ENCODE results near the gene NES.
A peak's percentile ranks its signal among the peaks of the same experiment; 100 is the strongest.
"Not testable (repeated sequence)": the region's sequence is repeated elsewhere in the genome, so short reads cannot be mapped to it uniquely, and the experiment has no call there.

The NES gene

DNA sequence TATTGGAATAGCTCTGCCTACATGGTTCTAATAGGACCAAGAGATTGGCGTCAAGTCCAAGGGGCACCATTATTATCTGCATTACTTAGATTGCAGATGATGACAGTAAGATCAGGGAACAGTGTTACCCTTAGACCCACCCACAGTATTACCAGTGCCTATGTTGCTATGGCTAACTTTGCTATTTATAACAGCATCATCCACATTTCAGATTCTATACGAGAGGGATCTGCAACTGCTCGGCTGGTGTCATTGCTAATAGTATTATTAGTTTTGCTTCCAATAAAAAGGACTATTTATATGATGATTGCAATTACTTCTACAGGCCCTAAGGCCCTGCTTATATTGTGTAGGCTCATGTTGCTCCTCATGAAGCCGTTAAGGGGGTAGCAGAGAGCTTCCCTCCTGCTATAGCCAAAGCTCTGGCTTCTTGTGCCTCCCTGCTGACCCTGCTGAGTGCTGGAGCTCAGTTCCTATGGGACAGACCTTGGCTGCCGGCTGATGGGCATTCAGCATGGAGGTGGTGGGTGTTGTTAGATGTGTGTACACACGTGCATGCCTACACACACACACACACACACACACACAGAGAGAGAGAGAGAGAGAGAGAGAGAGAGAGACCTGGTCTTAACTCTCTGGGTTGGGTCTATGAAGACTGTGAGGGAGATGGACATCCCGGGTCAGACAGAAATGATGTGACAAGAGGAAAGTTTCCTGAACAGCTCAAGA is 34.0 kb downstream of the NES start:
- no peak for DNase-seq

DNA sequence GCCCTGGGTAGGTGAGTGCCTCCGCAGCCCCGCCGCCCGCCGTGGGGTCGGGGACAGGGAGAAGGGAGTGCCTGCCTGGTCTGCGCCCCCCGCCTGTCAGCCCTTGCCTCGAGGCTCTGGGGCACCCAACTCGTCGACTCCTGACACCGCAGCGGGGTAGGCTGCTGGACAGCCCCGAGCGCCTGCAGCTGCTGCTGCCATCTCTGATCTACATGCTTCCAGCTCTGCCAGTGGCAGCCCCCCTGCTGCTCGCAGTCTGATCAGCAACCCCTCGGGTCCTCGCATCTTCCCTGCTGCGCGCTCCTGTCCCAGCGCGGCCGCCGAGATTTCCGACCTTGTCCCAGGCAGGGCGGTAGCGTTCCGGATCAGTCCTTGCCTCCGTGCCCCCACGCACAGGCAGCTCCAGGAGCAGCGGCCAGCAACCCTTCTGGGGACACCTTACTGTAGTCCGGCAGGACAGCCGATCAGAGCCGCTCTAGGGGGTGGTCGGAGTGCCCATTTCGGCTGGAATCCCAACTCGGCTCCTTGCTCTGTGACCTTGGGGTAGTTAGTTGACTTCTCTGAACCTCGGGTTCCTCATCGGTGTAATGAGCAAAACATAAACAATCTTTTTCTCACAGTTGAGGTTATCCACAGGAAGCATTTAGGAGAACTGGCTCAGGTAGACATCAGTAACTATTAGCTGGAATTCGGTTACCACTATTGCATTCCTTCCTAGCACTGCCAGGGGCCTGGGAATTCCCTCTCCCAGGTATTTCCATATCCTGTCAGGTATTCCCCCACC is 34.8 kb downstream of the NES start:
- no peak for DNase-seq

DNA sequence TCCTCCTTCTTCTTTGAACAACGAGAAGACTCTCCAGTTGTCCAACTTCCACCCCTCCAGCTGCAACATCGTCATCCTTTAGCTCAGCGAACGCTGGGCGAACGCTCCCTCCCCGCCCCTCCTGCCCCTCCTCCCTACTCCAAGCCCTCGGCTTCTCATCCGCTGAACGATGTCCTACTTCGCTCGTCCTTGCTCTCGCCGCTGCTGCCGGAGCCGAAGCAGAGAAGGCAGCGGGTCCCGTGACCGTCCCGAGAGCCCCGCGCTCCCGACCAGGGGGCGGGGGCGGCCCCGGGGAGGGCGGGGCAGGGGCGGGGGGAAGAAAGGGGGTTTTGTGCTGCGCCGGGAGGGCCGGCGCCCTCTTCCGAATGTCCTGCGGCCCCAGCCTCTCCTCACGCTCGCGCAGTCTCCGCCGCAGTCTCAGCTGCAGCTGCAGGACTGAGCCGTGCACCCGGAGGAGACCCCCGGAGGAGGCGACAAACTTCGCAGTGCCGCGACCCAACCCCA is 35.4 kb downstream of the NES start, which contains the start of gene BCAN:
TSS of gene BCAN (plus strand) at position 357 of the 504 bp plus-strand sequence. CDS start 3,938 bp downstream, outside the sequence.
- peak; percentile 30 to 36 for DNase-seq

DNA sequence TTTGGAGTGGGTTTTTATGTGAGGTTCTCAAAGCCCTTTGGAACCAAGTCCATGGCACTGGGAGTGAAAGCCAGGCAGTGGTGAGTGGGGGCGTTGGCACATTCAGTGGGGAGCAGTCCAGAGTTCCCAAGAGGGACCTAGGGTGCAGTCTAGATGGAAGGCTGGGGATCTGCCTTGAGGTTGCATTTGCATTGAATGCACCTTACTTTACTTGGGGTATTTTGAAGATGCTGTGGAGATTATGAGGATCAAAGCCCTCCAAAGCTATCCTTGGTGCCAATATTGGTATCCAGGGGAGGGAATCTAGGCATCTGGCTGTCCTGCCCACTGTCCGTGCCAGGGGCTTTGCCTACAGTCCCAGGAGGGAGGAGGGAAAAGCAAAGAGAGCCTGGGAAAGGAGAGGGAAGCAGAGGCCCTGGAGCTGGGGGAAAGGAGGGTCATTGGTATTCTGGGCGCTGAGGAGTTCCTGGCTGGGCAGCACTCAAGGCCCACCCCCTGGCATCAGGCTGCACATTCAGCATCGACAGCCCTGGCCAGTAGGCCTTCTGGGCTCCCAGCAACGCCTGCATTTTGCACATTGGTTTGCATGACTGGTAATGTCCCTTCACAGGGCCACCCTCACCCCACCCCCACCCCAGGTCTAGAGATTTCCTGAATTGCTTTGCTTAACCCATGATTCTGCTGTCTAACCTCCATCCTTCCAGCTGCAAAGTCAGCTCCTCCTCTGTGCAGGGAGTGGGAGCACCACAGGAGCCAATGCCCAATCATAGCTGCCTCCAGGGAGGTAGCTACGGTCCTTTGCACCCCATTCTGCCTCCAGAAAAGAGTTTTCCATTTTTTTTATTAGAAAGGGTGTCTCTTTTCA is 36.1 kb downstream of the NES start:
- no peak for DNase-seq

DNA sequence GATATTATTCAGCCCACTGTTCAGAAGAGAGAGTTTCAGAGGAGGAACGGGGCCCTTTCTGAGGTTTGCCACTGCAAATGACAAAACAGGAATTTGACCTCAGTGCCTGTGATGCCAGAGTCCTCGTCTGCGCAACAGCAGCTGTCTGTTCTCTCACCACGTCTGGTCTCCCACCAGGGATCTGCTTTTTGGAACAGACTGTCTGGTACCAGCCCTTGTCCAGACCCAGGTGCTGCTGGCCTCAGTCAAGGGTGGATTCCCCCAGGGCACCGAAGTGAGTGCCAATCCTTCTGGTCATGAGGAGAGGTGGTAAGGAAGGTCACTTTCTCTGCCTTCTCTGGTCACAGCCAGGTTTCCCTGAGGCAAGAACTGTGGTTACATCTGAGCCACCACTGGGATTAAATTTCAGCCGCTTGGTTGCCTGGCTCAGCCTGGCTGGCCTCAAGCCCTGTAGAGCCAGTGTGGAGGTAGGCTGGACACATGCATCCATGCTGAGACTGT is 37.6 kb downstream of the NES start:
- no peak for DNase-seq

DNA sequence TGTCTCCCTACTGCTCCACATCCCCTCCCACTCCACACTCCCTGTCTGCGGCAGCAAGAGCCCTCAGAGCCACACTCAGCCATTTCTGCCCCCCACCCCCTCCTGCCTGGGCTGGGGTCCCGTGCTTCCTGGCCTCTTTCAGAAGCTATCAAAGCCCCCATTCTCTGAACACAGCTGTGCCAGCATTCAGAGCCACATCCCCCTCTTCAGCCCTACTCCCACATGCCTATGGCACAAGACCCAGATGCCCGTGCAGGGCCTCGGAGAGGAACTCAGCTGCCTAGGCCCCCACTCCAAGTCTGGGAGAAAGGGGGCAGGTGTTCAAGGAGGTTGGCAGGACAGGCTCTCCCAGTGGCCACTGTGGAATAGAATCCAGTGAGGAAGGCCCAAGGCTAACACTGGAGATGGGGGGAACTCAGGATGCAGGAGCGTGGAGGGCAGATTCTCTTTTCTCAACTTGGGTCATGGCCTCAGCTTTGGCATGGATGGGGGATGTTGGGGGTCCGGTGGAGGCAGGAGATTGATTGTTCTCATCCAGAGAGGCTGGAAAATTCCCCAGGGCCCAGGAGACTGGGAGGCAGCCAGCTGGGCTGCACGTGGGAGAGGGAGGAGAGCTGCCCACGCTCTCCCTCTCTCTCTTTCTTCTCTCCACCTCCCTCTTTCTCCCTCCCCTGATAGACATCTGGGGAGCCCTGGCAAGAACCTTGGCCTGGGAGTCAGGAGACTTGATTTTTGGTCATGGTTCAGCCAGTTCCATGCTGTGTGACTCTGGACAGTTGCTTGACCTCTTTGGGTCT is 38.8 kb downstream of the NES start:
- DNase-seq = no peak

DNA sequence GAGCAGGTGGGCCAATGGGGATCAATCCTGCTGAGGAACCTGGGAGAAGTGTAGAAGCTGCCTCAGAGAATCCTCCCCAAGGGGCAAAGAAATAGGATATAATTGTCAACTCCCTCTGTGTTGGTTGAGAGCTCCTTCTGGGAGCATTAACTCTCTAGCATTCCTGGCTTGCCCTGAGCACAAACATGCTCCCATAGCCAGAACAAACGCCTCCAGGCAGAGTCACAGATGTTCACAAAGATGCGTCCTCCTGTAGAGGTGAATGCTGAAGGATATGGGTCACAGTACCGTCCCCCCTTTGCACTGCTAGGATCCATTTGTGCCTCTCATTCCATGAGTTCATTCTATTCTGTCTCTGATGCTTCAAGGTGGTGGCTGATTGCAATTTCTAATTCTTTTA is 44.9 kb downstream of the NES start:
- no peak for DNase-seq

DNA sequence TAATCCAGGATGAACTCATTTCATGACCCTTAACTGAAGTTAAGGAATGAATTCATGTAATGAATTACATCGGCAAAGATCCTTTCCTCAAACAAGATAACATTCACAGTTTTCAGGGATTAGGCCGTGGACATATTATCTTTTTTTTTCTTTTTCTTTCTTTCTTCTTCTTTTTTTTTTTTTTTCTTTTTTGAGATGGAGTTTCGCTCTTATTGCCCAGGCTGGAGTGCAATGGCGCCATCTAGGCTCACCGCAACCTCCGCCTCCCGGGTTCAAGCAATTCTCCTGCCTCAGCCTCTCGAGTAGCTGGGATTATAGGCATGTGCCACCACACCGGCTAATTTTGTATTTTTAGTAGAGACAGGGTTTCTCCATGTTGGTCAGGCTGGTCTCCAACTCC is 46.1 kb downstream of the NES start:
- not testable (repeated sequence) for DNase-seq

DNA sequence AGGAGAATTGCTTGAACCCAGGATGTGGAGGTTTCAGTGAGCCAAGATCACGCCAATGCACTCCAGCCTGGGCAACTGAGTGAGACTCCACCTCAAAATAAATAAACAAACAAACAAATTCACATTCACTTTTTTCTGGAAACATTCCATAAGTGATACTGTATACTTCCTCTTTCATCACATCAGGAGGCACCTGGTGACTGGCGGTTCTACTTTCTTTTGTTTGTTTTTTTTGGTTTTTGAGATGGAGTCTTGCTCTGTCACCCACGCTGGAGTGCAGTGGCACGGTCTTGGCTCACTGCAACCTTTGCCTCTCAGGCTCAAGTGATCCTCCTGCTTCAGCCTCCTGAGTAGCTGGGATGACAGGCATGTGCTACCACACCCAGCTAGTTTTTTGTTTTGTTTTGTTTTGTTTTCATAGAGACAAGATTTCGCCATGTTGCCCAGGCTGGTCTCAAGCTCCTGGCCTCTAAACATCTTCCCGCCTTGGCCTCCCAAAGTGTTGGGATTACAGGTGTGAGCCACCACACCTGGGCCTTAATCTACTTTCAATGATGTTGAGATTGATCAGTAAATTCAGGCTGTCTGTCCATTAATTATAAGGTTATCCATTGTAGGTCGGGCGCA is 47.3 kb downstream of the NES start:
- no peak for DNase-seq

DNA sequence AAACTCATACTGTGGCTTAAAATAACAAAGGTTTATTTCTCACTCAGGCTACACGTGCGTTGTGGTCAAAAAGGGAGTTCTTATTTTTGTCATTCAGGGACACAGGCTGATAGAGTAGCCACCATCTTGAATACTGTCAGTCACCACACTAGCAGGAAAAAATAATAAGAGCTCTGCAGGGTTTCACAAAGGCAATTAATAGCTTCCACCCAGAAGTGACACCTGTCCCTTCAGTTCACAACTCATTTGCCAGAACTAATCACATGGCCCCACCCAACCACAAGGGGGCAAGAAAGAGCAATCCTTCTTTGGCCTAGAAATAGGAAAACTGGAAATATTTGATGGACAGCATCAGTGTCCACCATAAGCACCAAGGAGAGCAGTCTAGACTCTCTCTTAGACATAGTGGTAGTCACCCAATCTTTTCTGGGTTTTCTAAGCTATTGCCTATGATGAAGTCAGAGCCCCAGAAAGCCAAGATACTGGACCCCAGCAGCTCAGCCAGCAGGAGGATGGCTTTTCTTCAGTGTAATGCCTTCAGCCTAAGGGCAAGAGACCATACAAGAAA is 49.8 kb downstream of the NES start:
- DNase-seq = peak; percentile 47 to 52

DNA sequence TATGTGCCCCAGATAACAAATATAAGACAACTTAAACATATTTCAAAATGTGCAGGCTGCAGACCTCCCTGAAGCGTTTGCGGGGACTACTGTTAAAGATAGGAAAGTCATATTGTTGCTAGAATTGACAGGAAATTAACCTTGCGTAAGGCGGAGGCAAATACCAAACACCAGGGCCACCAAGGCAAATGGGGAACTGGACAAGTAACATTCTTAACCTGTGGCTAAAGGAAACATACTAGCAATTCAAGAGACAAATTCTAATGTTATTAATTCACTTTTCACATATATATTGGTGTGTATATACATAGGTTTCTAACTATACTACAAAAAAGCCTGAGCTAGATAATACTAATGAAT is 51.1 kb downstream of the NES start:
- no peak for DNase-seq

DNA sequence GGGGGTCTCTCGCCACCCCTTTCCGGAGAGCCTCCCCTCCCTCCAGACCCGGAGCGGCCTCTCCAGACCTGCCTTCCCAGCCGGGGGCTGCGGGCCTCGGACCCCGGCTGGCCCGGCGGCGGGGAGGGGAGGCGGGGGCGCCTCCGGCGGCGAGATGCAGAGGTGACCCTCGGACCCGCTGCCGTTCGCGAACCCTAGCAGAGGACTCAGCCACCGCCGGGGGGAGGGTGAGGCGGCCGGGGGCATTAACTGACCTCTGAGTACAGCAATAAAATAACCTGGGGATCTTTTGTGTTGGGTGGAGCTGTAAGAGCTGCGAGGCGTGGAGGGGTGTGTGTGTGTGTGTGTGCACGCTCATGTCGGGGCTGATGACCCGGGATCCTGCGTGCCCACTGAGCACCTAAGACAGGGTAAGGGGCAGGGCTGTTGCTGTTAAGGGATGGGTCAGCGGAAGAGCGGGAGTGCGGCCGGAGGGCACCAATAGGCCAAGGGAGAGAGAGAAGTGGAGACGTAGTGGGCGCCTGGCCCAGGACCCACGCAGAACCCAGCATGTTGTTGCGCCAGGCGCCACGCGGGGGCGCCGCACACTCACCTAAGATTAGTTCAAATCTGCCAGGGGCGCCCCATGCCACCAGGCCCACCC is 51.6 kb downstream of the NES start:
- DNase-seq = peak; percentile 82 to 85

DNA sequence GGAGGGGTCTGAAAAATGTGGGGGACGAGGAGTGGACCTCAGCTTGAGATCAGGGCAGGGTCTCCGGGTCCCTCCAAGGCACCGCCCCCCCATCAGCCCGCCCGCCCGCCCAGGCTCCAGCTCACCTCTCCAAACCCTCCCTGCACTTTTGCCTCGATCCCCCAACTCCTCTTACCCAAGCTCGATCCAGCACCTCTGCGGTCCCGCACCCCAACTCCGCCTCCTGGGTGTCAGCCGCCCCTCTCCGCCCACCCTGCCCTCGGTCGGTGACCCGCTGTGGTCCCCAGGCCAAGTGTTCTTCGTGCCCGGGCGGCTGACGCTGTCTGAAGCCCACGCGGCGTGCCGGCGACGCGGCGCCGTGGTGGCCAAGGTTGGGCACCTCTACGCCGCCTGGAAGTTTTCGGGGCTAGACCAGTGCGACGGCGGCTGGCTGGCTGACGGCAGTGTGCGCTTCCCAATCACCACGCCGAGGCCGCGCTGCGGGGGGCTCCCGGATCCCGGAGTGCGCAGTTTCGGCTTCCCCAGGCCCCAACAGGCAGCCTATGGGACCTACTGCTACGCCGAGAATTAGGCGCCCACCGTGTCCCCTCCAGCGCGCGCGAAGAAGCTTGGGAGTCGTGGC is 52.3 kb downstream of the NES start:
- DNase-seq = peak in 1 of 2 experiments; percentile 34

DNA sequence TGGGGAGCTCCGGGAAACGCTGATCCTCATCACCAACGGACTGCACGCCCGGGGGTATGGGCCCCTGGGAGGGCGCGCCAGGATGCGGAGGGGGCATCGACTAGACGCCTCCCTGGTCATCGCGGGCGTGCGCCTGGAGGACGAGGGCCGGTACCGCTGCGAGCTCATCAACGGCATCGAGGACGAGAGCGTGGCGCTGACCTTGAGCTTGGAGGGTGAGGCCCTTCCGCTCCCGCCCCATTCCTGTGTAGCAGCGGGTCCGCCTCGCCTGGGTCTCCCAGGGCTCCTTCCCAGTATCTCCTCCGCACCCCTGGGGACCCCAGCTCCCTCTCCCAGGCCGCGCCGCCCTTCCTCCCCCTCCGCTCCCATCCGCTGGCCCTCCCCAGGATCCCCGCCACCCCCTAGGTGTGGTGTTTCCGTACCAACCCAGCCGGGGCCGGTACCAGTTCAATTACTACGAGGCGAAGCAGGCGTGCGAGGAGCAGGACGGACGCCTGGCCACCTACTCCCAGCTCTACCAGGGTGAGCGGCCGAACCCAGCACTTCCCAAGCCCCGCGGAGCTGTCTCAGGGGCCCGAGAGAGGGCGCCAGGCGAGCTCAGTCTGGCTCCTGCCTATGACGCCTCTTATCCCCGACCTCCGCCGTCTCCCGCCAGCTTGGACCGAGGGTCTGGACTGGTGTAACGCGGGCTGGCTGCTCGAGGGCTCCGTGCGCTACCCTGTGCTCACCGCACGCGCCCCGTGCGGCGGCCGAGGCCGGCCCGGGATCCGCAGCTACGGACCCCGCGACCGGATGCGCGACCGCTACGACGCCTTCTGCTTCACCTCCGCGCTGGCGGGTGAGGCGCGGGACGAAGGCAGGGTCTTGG is 53.0 kb downstream of the NES start:
- DNase-seq = peak; percentile 64 to 72

DNA sequence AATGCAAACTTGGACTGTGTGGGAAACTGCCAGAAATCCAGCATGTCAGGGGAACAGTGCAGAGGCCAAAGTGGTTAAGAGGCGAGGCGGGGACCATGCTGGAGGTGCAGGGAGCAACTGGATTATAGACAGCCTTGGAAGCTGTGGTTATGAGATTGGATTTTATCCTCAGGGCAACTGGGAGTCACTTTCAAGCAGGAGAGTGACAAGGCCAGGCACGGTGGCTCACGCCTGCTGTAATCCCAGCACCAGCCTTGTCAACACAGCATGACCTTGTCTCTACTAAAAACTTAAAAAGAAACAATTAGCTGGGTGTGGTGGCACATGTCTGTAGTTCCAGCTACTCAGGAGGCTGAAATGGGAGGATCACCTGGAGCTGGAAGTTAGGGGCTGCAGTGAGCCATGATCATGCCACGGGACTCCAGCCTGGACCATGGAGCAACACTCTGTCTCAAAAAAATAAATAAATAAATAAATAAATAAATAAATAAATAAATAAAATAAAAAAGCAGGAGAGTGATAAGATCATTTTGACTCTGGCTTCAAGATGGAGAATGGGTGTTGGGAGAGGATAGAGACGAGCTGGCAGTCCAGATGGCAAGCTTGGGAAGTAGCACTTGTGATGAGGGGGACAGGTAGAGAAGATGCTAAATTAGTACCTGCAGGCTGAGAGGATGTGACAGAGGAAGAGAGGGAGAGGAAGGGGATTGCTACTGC is 54.5 kb downstream of the NES start:
- no peak for DNase-seq

DNA sequence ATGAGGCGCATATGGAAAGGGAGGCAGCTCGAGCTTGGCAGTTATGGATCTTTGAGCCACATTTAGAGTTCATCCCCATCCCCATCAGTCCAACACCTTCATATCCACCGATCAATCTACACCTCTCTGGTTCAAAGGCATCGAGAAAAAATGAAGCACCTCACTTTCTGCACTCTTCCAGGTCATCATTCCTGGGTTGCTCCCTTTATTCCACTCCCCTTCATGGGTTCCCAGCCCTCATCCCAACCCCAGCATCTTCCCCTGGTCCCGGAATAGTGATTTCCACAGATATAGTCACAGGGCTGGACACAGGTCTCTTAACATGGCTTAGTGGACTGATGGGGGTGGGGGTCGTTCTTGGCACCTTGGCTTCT is 57.6 kb downstream of the NES start:
- no peak for DNase-seq

DNA sequence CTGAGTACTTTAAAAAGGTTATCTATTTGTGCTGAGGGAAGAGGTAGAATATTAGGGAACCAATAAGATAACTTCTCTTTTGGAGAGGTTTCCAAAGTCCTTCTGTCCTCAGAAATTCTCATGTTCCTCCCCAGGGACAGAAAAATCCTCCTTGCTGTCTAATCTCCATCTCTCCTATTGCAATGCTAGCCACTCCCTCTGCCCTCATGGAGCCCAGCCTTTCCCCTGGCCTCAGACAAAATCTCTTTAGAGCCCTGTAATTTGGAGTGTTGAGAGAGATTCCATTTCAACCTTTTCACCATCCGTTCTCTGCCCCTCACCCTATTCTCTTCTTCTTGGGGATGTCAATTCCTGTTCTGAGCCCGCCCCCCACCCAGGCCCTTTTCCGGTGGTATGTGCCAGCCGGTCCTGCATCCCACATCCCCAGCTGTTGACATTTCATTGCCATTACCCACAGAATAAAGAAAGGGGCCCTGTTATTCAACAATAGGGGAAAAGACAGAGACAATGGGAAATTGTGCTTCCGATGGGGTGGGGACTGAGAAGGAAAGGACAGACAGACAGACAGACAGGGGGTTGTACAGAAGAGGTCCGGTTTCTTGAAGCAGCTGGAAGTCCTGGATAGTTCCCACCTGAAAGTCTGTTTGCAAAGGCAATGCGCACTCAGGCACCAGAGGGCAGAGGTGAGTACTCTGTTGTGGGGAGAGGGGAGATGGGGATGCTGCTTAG is 58.2 kb downstream of the NES start, which contains the start of gene HAPLN2:
TSS of gene HAPLN2 (plus strand) at position 563 of the 729 bp plus-strand sequence. CDS start 4,076 bp downstream, outside the sequence.
- DNase-seq = peak; percentile 47 to 48

Measured in activated T-cell treated with anti-CD3 and anti-CD28 coated beads, Interleukin-2, amount 50 U/mL, for 48 hours (primary cell).